Colonic mucosa (tissue), 4 donors: ENCODE data around the gene PUM1. TPM values are rescaled to one million over a fixed set of nuclear protein-coding genes. Genes with fewer than 3 reads are reported as not detected.

ENCODE experiments used
- DNase-seq: peaks from one replicate; pipeline ENCODE4 v3.0.0-alpha.2; 2020
- H3K27ac ChIP-seq: fragments of 200-600 bp; one replicate; pipeline ENCODE4 v1.8.0; 2021
- H3K27me3 ChIP-seq: fragments of 200-600 bp; one replicate; pipeline ENCODE4 v1.8.0; 2021
- H3K36me3 ChIP-seq: fragments of 200-600 bp; one replicate; pipeline ENCODE4 v1.8.0; 2021
- H3K4me1 ChIP-seq: fragments of 200-600 bp; one replicate; pipeline ENCODE4 v1.8.0; 2021; ENCODE audit warnings: mild to moderate bottlenecking
- H3K4me3 ChIP-seq: fragments of 200-600 bp; one replicate; pipeline ENCODE4 v1.8.0; 2021
- H3K9ac ChIP-seq, 2 donors: one replicate each; pipeline ENCODE4 v1.7.0; 2013; ENCODE audit warnings: control low read depth in 2 of 2, low read depth in 2 of 2, low read length in 2 of 2
- H3K9me3 ChIP-seq: fragments of 200-600 bp; one replicate; pipeline ENCODE4 v1.8.0; 2021
- intact Hi-C: fragments of 100-400 bp; cut with DNase I; formaldehyde crosslinking; loops from one replicate; pipeline ENCODE4 v1.14.1; 2022
- total RNA-seq, 2 donors: library from RNA; stranded (reverse); fragmentation: NEBNext Ultra II Directional in 1 of 2; extraction: Animal tissue kit (Norgen Biotek cat#: 25700) in 1 of 2; gene quantifications; one replicate each; pipeline ENCODE4 v1.2.1, GENCODE V29; 2021
- TF ChIP-seq, protein P1 (sequence below): fragments of 200-600 bp; IDR thresholded peaks from one replicate; pipeline ENCODE4 v1.8.0; 2022; ENCODE audit warnings: antibody characterized with exemption, mild to moderate bottlenecking
- donor health status: healthy.
- donor health status: DM: no; HTN: no; CAD: no.
- donor health status: DM: no; HTN: no; CAD: no.

PUM1 gene
- total RNA-seq, 2 donors from 2014 or later, result 119 to 124 TPM

DNA sequence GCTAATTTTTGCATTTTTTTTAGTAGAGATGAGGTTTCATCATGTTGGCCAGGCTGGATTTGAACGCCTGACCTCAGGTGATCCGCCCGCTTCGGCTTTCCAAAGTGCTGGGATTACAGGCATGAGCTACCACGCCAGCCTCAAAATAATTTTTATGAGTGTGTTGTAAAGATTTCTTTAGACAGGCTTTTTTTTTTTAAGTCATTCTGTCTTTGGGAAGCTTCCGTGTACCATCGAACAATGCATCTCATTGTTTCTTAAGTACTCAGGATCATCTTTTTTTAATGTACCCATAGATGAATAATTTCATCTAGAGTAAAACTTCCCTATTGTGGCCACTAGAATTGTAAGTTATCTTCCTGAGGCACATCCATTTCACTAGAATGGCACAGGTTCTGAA is 137.3 kb downstream of the PUM1 start:
- Histone ChIP-seq H3K27ac (peak overlapping the region; percentile 20), H3K9ac (no peak overlapping the region)

DNA sequence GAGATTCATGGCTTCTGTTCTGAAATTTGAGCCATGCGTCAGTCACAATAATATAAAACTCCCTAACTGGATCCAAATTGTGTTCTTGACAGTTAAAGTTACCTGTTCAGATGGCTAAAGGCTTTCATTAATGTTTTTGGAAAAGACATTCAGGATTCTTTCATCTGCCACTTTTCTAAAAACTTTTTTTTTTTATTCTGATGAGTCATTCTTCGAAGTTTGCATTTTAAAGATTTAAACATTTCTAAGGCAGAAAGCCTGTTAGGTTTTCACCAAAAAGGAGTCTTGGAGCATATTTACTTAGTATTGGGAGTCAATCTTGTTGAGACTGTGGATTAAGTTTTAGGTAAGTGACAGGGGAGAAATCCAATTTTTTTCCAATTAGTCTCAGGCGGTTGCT is 138.1 kb downstream of the PUM1 start:
- no peak overlapping the region for H3K9ac ChIP-seq
- peak overlapping the region; percentile 3 for H3K27ac ChIP-seq
- no peaks in the 10 kb centered on the region for H3K27me3 ChIP-seq
- intact Hi-C loops, result no loop called here
- DNase-seq, result no peak
- no peak overlapping the region for H3K4me3 ChIP-seq
- no peaks in the 10 kb centered on the region for H3K36me3 ChIP-seq
- peaks cover 3% of the 10 kb centered on the region for H3K4me1 ChIP-seq
- no peaks in the 10 kb centered on the region for H3K9me3 ChIP-seq
- TF ChIP-seq, protein P1, sequence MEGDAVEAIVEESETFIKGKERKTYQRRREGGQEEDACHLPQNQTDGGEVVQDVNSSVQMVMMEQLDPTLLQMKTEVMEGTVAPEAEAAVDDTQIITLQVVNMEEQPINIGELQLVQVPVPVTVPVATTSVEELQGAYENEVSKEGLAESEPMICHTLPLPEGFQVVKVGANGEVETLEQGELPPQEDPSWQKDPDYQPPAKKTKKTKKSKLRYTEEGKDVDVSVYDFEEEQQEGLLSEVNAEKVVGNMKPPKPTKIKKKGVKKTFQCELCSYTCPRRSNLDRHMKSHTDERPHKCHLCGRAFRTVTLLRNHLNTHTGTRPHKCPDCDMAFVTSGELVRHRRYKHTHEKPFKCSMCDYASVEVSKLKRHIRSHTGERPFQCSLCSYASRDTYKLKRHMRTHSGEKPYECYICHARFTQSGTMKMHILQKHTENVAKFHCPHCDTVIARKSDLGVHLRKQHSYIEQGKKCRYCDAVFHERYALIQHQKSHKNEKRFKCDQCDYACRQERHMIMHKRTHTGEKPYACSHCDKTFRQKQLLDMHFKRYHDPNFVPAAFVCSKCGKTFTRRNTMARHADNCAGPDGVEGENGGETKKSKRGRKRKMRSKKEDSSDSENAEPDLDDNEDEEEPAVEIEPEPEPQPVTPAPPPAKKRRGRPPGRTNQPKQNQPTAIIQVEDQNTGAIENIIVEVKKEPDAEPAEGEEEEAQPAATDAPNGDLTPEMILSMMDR, result no peak

More for the DNA sequence above, 137.3 kb downstream of the PUM1 start:
- H3K4me3 ChIP-seq, result no peak overlapping the region
- no peaks in the 10 kb centered on the region for H3K9me3 ChIP-seq
- H3K4me1 ChIP-seq, result peaks cover 3% of the 10 kb centered on the region
- no peak for DNase-seq
- intact Hi-C loops, result no loop called here
- no peaks in the 10 kb centered on the region for H3K27me3 ChIP-seq
- TF ChIP-seq, protein P1, result no peak
- no peaks in the 10 kb centered on the region for H3K36me3 ChIP-seq

DNA sequence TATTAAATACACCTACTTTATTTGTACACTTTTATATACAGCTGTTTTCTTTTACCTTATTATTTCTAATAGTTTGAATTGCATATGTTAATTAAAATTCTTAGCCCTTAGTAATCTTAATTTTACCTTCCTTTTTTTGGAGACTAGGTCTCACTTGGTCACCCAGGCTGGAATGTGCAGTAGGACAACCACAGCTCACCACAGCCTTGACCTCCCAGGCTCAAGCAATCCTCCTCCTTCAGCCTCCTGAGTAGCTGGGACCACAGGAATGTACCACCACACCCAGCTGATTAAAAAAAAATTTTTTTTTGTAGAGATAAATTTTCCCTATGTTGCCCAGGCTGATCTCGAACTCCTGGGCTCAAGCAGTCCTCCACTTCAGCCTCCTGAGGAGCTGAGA is 141.9 kb downstream of the PUM1 start:
- Histone ChIP-seq H3K27ac (no peak overlapping the region), H3K4me1 (peaks cover 3% of the 10 kb centered on the region), H3K4me3 (no peak overlapping the region), H3K27me3 (no peaks in the 10 kb centered on the region), H3K9ac (no peak overlapping the region), H3K9me3 (no peaks in the 10 kb centered on the region), H3K36me3 (no peaks in the 10 kb centered on the region)
- no peak for DNase-seq
- TF ChIP-seq, protein P1, result no peak
- intact Hi-C loops, result no loop called here

DNA sequence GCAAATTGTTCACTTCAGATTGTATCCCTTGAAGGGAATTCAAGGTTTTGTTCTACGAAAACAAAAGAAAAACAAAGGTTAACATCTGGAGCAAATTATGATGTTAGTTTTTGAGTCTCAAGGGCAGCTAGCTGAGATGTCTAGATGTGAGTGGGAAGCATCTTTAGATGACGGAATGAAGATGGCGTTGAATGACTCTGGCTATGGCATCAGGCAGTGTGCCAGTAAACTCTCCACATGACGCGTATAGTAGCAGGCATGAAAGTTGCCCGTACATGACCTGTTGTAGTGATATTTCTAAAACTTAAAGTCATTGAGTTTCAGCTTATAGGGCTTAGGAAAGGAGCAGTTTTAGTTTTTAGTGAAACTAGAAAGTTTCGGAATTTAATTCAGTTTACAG is 144.7 kb downstream of the PUM1 start:
- Histone ChIP-seq H3K4me3 (no peak overlapping the region), H3K27me3 (no peaks in the 10 kb centered on the region), H3K36me3 (no peaks in the 10 kb centered on the region), H3K9me3 (no peaks in the 10 kb centered on the region), H3K27ac (no peak overlapping the region), H3K4me1 (no peaks in the 10 kb centered on the region), H3K9ac (no peak overlapping the region)
- no peak for DNase-seq
- TF ChIP-seq, protein P1, result no peak
- intact Hi-C loops, result no loop called here

DNA sequence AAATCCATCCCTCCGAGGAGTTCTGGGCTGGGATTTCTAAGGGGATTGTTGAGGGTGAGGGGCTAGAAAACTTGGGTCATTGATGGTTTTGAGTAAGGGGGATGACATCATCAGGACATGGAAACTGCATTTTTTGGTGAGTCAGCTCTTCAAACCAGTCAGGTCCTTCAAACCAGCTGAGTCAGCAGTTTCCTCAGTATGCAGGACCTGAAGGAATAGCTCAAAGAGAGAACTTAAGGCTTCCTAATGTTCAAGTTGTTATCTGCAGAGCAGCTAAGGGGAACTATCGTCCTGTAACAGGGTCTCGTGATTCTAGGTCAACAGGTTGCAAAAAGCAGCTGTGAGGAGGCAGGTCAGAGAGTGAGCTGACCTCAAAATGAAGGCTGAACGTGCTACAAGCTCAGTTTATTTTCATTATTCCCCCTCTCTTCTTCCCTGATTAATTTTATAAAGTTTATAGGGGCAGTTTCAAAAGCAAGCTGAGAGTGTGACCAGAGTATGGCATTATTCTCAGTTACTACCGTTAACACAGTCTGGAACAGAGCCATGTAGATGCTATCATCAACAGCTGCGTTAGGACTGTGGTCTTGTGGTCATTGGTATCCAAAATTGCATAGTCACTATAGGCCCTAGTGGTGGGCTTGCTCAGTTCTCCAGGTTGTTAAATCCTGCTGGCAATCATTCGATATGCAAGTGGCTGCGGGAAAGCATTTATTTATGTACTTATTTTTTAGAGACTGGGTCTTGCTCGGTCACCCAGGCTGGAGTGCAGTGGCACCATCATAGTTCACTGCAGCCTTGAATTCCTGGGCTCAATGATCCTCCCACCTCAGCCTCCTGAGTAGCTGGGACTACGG is 146.3 kb downstream of the PUM1 start:
- no peak for DNase-seq
- intact Hi-C loops, result no loop called here
- Histone ChIP-seq H3K36me3 (no peaks in the 10 kb centered on the region), H3K27ac (no peak overlapping the region), H3K9ac (no peak overlapping the region), H3K27me3 (no peaks in the 10 kb centered on the region), H3K4me3 (no peak overlapping the region), H3K9me3 (no peaks in the 10 kb centered on the region), H3K4me1 (no peaks in the 10 kb centered on the region)
- TF ChIP-seq, protein P1, result no peak
